H1 (cell line): Measurements from ENCODE around the gene RPS25. TPM values are rescaled to one million over a fixed set of nuclear protein-coding genes. Genes with fewer than 3 reads are reported as not detected.

Source experiments
- KDM1A ChIP-seq: fragments of 200-600, 300-600 bp; sonication (generic); IDR thresholded peaks from 2 replicates; pipeline ENCODE4 v1.7.1; 2016; ENCODE audit warnings: mild to moderate bottlenecking, low read length, borderline replicate concordance
- polyA plus RNA-seq, 7 experiments: library from polyadenylated mRNA; depleted of rRNA in 3 of 7; stranded (reverse) in 5 of 7; unstranded in 2 of 7; fragments of >200 nt in 5 of 7; fragments of 200-250 nt in 2 of 7; gene quantifications; 1 replicate in 5 of 7; 2 replicates in 1 of 7; 4 replicates in 1 of 7; pipeline versions ENCODE4 v1.2.1 to v1.2.3, GENCODE V29; 2011 to 2013; ENCODE audit warnings: missing spikeins in 2 of 7, mixed read lengths in 2 of 7
- total RNA-seq: library from RNA; stranded (reverse); fragmentation: NEBNext Ultra II Directional; extraction: Animal tissue kit (Norgen Biotek cat#: 25700); gene quantifications from 2 replicates; pipeline ENCODE4 v1.2.1, GENCODE V29; 2021

Gene RPS25
- total and polyA plus RNA-seq, 2 of the 8 experiments (the other 6 are each of a cell fraction or from before 2014, with no cell fraction given), result 1,525 to 1,643 TPM

- peak; percentile 43; the same call in 1 of the 2 replicates for TF ChIP-seq KDM1A
Observed at GRCh38 chr11:119056421-119056999, 38.4 kb upstream of the RPS25 start (continued).
